ENCODE results near the gene FUBP1. TPM values are rescaled to one million over a fixed set of nuclear protein-coding genes. Genes with fewer than 3 reads are reported as not detected.
"Not testable (repeated sequence)": the region's sequence is repeated elsewhere in the genome, so short reads cannot be mapped to it uniquely, and the experiment has no call there.

Gene FUBP1
- total RNA-seq, 1 donor from 2014 or later = 269 TPM

DNA sequence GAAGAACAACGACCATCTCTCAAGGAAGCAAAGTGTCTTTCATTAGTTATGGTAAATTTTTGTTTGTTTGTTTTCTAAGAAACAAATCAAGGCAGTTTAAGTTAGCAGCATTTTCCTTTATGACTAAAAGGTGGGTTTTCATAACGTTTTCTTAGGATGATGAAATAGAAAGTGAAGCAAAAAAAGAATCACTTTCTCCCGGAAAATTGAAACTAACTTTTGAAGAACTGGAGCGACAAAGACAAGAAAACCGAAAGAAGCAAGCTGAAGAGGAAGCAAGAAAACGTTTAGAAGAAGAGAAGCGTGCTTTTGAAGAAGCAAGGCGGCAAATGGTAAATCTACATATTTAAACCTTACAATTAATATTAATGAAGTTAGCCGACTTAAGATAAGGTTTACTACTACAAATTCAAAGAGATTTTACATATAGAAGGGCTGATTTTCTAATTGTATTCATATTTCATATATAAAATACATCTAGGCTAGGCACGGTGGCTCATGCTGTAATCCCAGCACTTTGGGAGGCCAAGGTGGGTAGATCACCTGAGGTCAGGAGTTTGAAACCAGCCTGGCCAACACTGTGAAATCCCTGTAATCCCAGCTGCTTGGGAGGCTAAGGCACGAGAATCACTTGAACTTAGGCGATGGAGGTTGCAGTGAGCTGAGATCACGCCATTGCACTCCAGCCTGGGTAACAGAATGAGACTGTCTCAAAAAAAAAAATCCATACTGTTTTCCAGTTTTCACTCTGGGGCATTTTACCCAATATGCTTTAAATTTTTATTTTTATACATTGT lies 52.1 kb downstream of the FUBP1 start:
- peaks cover 2% of the 10 kb centered on the region for H3K27me3 Mint-ChIP-seq (ENCODE audit: low read depth)
- DNase-seq (ENCODE audit: low spot score) = no peak
- H3K27ac Mint-ChIP-seq = peak overlapping the region; percentile 51
- H3K36me3 Mint-ChIP-seq (ENCODE audit: low read depth) = peaks cover 9% of the 10 kb centered on the region
- intact Hi-C loops (cut with micrococcal nuclease) = no loop called here
- H3K4me1 Mint-ChIP-seq (ENCODE audit: low read depth) = peaks cover 14% of the 10 kb centered on the region
- H3K4me3 Mint-ChIP-seq (ENCODE audit: low read depth) = peak overlapping the region; percentile 78
- H3K9me3 Mint-ChIP-seq = no peaks in the 10 kb centered on the region

DNA sequence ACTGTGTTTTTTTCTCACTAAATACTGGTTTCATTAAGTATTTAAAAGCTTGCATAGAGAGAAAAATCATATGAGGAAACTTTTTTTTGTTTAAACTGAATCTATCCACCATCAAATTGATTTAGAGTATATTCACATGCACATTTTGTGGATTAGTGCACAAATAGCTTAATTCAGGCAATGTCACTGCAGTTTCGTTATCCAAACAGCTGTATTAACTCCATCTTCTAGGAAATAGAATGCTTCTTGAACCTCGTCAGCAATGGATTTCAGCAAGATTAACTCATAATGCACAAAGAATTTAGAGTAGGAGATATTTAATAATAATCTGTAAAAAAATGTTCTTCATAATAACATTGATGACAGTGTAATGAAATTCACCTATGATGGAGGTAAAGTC lies 52.9 kb downstream of the FUBP1 start:
- Mint-ChIP-seq H3K27me3 (ENCODE audit: low read depth) (peaks cover 2% of the 10 kb centered on the region), H3K4me1 (ENCODE audit: low read depth) (peaks cover 14% of the 10 kb centered on the region), H3K4me3 (ENCODE audit: low read depth) (no peak overlapping the region), H3K36me3 (ENCODE audit: low read depth) (peaks cover 9% of the 10 kb centered on the region), H3K27ac (no peak overlapping the region), H3K9me3 (no peaks in the 10 kb centered on the region)
- intact Hi-C loops (cut with micrococcal nuclease) = no loop called here
- no peak for DNase-seq (ENCODE audit: low spot score)

- no peak overlapping the region for H3K27ac Mint-ChIP-seq
- no peaks in the 10 kb centered on the region for H3K9me3 Mint-ChIP-seq
- H3K4me1 Mint-ChIP-seq (ENCODE audit: low read depth) = peaks cover 14% of the 10 kb centered on the region
These were observed 53.4 kb downstream of the FUBP1 start for GRCh38 chr1:77925518-77925917.

GRCh38 chr1:77918918-77919317 lies 60.0 kb downstream of the FUBP1 start:
- H3K36me3 Mint-ChIP-seq (ENCODE audit: low read depth); H3K4me3 Mint-ChIP-seq (ENCODE audit: low read depth); DNase-seq (ENCODE audit: low spot score); H3K4me1 Mint-ChIP-seq (ENCODE audit: low read depth); H3K27ac Mint-ChIP-seq; H3K9me3 Mint-ChIP-seq; intact Hi-C loops (cut with micrococcal nuclease): not testable (repeated sequence)
- peaks cover 13% of the 10 kb centered on the region for H3K27me3 Mint-ChIP-seq (ENCODE audit: low read depth)

More at GRCh38 chr1:77925518-77925917, 53.4 kb downstream of the FUBP1 start:
- H3K36me3 Mint-ChIP-seq (ENCODE audit: low read depth) = peaks cover 6% of the 10 kb centered on the region
- no peak overlapping the region for H3K4me3 Mint-ChIP-seq (ENCODE audit: low read depth)
- DNase-seq (ENCODE audit: low spot score) = no peak
- H3K27me3 Mint-ChIP-seq (ENCODE audit: low read depth) = peaks cover under 1% of the 10 kb centered on the region
- intact Hi-C loops (cut with micrococcal nuclease) = no loop called here

DNA sequence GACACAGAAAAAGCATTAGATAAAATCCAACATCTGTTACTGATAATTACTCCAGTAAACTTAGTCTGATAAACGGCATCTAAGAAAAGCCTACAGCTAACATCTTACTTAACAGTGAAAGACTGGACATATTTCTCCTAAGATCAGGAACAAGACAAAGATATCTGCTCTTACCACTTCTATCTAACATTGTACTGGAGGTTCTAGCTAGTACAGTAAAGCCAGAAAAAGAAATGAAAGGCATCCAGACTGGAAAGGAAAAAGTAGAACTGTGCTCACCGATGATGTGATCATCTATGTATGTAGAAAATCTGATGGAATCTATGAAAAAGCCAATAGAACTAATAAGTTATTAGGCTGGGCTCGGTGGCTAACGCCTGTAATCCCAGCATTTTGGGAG lies 68.8 kb downstream of the FUBP1 start:
- intact Hi-C loops (cut with micrococcal nuclease) = no loop called here
- H3K27ac Mint-ChIP-seq = no peak overlapping the region

DNA sequence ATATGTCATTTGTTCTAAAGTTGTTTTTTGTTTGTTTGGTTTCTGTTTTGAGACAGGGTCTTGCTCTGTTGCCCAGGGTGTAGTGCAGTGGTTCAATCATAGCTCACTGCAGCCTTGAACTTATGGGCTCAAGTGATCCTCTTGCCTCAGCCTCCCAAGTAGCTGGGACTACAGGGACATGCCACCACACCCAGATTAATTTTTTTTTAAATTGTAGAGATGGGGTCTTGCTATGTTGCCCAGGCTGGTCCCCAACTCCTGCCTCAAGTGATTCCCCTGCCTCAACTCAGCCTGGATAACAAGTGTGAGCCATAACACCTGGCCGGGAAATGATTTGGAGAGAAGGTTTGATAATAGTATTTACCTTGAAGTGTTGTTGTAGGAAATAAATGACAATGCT lies 72.2 kb downstream of the FUBP1 start:
- Mint-ChIP-seq H3K36me3 (ENCODE audit: low read depth) (no peaks in the 10 kb centered on the region), H3K27me3 (ENCODE audit: low read depth) (peaks cover 3% of the 10 kb centered on the region), H3K4me1 (ENCODE audit: low read depth) (no peaks in the 10 kb centered on the region), H3K4me3 (ENCODE audit: low read depth) (no peak overlapping the region), H3K27ac (no peak overlapping the region), H3K9me3 (no peaks in the 10 kb centered on the region)
- intact Hi-C loops (cut with micrococcal nuclease) = no loop called here
- no peak for DNase-seq (ENCODE audit: low spot score)

More for the DNA sequence above, 68.8 kb downstream of the FUBP1 start:
- H3K4me1 Mint-ChIP-seq (ENCODE audit: low read depth) = no peaks in the 10 kb centered on the region
- no peak for DNase-seq (ENCODE audit: low spot score)
- H3K9me3 Mint-ChIP-seq = no peaks in the 10 kb centered on the region
- peaks cover 6% of the 10 kb centered on the region for H3K27me3 Mint-ChIP-seq (ENCODE audit: low read depth)
- H3K36me3 Mint-ChIP-seq (ENCODE audit: low read depth) = no peaks in the 10 kb centered on the region
- no peak overlapping the region for H3K4me3 Mint-ChIP-seq (ENCODE audit: low read depth)

DNA sequence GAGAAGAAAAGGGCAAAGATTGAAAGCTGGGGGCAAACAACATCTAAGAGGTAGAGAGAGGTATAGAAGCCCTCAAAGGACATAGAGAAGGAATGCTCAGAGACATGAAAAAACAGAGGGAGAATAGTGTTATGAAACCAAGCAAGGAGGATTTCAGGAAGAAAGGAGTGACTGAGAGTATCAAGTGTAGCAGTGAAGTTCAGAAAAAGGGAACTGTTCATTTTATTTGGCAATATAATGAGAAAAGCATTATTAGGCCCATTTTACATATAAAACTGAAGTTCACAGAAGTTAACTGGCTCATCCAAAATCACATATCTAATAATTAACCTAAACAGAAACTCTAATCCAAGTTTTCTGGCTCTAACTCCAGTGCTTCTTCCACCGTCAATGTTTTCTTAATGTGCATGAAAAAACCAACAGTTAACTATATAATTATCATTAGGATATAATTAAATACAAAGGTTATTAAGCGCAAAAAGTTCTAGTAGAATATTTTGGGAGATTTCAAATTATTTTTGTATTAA lies 72.8 kb downstream of the FUBP1 start:
- Mint-ChIP-seq H3K4me1 (ENCODE audit: low read depth) (no peaks in the 10 kb centered on the region), H3K27me3 (ENCODE audit: low read depth) (peaks cover 3% of the 10 kb centered on the region), H3K27ac (no peak overlapping the region), H3K9me3 (no peaks in the 10 kb centered on the region), H3K4me3 (ENCODE audit: low read depth) (no peak overlapping the region), H3K36me3 (ENCODE audit: low read depth) (no peaks in the 10 kb centered on the region)
- intact Hi-C loops (cut with micrococcal nuclease) = no loop called here
- no peak for DNase-seq (ENCODE audit: low spot score)

GRCh38 chr1:77905603-77906002 lies 73.3 kb downstream of the FUBP1 start:
- no peak for DNase-seq (ENCODE audit: low spot score)
- peaks cover 3% of the 10 kb centered on the region for H3K27me3 Mint-ChIP-seq (ENCODE audit: low read depth)
- H3K9me3 Mint-ChIP-seq = no peaks in the 10 kb centered on the region
- intact Hi-C loops (cut with micrococcal nuclease) = no loop called here
- H3K36me3 Mint-ChIP-seq (ENCODE audit: low read depth) = no peaks in the 10 kb centered on the region
- H3K4me3 Mint-ChIP-seq (ENCODE audit: low read depth) = no peak overlapping the region
- no peaks in the 10 kb centered on the region for H3K4me1 Mint-ChIP-seq (ENCODE audit: low read depth)
- H3K27ac Mint-ChIP-seq = no peak overlapping the region

- Mint-ChIP-seq H3K36me3 (ENCODE audit: low read depth) (no peaks in the 10 kb centered on the region), H3K27me3 (ENCODE audit: low read depth) (peaks cover 4% of the 10 kb centered on the region), H3K9me3 (no peaks in the 10 kb centered on the region), H3K4me3 (ENCODE audit: low read depth) (no peak overlapping the region), H3K27ac (no peak overlapping the region), H3K4me1 (ENCODE audit: low read depth) (no peaks in the 10 kb centered on the region)
- intact Hi-C loops (cut with micrococcal nuclease) = no loop called here
- no peak for DNase-seq (ENCODE audit: low spot score)
These were observed 78.1 kb downstream of the FUBP1 start for GRCh38 chr1:77900687-77901293.

GRCh38 chr1:77899647-77900320 lies 79.1 kb downstream of the FUBP1 start:
- intact Hi-C loops (cut with micrococcal nuclease) = no loop called here

More at GRCh38 chr1:77899647-77900320, 79.1 kb downstream of the FUBP1 start:
- Mint-ChIP-seq H3K4me1 (ENCODE audit: low read depth) (no peaks in the 10 kb centered on the region), H3K9me3 (no peaks in the 10 kb centered on the region), H3K36me3 (ENCODE audit: low read depth) (no peaks in the 10 kb centered on the region), H3K4me3 (ENCODE audit: low read depth) (no peak overlapping the region), H3K27ac (no peak overlapping the region), H3K27me3 (ENCODE audit: low read depth) (peaks cover 4% of the 10 kb centered on the region)
- no peak for DNase-seq (ENCODE audit: low spot score)

All from activated T-helper 2 cell treated with anti-CD3 and anti-CD28 coated beads, Interferon-gamma antibody, Interleukin-2, Interleukin-4, amounts not matched to agents 10 μg/mL and 5 μg/mL and 100 μg/mL, durations not matched to agents 14 hours and 24 hours and 36 hours (primary cell).